NCI-H1436 (cell line): ENCODE measurements around the gene ETS2.
"Not testable (repeated sequence)": the region's sequence is repeated elsewhere in the genome, so short reads cannot be mapped to it uniquely, and the experiment has no call there.

Experiments used
- DNase-seq: peaks from one replicate; lab custom pipeline; 2025; lab: John Stamatoyannopoulos, UW

The ETS2 gene

GRCh38 chr21:38818325-38818723, 12.6 kb downstream of the ETS2 start:
- no peak for DNase-seq

GRCh38 chr21:38819051-38819718, 13.5 kb downstream of the ETS2 start:
- DNase-seq = no peak

DNA sequence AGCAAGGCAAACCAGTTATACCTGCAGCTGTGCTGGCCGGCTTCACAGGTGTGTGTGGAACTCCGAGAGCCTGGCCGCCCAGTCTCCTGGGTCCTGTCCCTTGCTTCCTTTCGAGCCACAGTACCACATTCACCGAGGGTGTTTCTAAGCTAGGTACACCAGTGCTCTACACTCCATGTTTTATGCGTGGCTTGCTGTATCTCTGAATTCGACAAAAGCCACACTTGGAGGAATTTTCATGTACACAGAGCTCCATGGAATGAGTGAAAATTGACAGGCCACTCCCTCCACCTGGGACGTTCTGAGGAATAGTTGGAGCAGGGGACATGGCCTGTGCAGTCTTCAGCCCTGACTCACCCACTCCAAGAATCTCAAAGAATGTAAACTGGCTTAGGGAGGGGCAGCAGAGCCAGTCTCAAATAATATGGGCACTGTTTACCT, 14.0 kb downstream of the ETS2 start:
- no peak for DNase-seq

DNA sequence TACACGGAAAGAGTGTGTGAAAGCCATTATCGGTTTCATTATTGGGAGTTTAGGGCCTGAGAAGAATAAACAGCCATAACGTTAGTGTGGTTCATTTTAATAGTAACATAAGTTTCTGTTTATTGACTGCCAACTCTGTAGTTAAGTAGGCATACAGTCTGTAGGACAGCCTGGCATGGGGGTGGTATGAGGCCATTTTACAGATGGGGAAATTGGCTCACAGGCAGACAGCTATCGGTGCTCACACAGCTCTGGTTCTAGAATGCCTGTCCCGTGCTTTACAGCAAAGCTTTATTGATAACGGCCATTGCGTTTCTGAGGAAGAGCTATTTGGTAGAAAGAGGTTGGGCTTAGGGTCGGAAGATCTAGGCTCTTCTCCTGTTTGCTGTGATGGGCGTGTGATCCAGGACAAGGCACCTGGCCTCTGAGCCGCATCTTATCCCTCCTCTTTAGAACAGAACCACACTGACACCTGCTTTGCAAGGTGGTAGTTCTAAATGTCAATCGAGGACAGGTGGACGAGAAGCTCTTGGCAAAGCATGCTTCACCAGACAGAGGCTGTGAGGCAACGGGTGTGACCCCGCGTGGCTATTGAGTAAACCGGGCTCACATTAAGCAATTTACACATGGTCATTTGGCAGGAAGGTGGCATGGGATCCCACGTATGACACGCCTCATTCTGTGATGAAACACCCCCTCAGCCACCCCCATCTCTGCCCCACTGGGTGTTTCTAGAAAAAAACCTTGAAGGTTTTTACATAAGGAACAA, 14.9 kb downstream of the ETS2 start:
- DNase-seq = no peak

DNA sequence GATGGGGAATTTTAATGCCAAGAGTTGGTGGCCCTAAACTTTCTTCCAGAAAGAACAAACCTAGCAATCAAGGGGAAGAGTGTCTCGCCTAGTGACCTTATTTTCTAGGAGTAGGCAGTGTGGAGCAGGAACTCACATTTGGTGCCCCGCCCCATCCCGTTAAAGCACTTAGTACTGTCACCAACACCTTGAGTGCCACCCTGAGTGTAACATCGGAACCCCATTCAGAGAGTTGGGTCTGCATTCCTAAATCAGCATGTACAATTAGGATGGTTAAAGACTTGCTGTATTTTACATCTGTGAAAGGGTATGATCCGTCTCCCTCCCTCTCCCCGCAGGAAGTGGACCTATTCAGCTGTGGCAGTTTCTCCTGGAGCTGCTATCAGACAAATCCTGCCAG, 15.5 kb downstream of the ETS2 start:
- no peak for DNase-seq

DNA sequence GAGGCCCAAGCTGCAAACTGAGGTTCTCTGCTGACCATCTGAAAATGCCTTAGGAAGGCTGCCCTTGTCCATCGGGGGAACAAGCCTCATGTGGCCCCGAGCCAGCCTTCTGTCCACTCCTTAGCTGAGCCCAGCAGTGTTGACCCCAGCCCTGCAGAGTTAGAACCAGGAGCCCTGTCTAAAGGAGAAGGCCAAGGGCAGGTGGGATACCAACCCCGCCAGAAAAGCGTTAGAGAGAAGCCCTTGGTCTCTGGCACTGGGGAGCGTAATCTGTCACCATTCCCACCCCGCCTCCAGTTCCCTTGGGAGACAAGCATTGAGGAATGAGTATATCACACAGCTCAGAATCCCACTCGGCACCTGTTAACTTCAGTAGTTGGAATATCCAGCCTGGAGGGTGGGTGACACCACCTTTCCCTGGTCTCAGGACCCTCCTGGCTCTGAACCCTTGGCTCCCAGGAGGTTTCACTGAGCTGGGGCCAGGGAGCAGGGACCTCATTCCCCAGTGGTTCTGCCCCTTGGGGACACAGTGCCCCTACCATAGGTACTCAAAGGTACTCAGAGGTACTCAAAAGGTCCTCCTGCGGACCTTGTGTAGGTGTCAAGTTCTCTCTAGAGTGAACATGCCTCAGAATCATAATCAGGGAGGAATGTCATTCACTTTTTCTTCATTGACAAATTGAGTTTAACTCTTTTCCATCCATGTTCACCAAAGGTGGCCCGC, 16.4 kb downstream of the ETS2 start:
- DNase-seq = no peak

DNA sequence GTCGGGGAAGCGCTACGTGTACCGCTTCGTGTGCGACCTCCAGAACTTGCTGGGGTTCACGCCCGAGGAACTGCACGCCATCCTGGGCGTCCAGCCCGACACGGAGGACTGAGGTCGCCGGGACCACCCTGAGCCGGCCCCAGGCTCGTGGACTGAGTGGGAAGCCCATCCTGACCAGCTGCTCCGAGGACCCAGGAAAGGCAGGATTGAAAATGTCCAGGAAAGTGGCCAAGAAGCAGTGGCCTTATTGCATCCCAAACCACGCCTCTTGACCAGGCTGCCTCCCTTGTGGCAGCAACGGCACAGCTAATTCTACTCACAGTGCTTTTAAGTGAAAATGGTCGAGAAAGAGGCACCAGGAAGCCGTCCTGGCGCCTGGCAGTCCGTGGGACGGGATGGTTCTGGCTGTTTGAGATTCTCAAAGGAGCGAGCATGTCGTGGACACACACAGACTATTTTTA, 17.1 kb downstream of the ETS2 start:
- DNase-seq = no peak

DNA sequence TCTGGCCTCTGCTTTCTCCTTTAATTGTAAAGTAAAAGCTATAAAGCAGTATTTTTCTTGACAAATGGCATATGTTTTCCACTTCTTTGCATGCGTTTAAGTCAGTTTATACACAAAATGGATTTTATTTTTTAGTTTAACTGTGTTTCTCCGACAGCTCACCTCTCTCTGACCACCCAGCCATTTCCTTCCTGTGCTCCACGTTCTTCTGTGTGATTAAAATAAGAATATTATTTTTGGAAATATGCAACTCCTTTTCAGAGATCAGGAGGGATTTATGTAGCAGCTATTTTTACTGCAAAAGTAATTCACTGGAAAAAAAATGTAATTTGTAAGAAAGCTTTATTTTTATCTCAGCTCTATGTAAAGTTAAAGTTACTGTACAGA, 18.0 kb downstream of the ETS2 start:
- DNase-seq = no peak

DNA sequence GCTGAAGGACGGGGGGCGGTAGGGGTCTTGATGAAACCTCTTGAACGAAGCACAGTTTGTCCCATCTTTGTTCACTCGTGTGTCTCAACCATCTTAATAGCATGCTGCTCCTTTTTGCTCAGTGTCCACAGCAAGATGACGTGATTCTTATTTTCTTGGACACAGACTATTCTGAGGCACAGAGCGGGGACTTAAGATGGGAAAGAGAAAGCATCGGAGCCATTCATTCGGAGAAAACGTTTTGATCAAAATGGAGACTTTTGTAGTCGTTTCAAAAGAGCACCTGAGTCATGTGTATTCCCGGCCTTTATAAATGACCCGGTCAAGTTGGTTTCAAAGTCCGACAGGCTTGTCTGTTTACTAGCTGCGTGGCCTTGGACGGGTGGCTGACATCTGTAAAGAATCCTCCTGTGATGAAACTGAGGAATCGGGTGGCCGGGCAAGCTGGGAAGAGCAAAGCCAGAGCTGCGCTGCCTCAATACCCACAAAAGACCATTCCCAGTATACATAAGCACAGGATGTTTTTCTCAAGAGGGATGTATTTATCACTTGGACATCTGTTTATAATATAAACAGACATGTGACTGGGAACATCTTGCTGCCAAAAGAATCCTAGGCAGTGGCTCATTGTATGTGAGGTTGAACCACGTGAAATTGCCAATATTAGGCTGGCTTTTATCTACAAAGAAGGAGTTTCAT, 18.5 kb downstream of the ETS2 start:
- no peak for DNase-seq

GRCh38 chr21:38825269-38825668, 19.5 kb downstream of the ETS2 start:
- no peak for DNase-seq

DNA sequence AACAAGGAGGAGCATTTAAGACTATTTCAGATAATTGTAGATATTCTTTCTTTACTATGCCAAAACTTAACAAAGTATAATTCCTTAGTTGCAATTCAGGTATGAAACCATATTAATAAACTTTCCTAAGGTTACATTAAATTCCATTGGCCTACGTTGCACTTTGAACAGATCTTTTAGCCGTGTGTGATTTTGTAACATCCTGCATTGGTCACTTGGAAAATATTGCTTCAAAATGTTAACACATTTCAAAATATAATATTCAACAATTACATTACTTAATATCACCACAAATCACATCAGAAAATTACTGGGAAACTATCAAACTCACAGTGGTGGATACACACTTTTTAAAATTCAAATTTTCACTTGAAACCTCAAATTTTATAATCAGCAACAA, 20.2 kb downstream of the ETS2 start:
- DNase-seq = no peak

GRCh38 chr21:38828111-38828510, 22.4 kb downstream of the ETS2 start:
- not testable (repeated sequence) for DNase-seq

DNA sequence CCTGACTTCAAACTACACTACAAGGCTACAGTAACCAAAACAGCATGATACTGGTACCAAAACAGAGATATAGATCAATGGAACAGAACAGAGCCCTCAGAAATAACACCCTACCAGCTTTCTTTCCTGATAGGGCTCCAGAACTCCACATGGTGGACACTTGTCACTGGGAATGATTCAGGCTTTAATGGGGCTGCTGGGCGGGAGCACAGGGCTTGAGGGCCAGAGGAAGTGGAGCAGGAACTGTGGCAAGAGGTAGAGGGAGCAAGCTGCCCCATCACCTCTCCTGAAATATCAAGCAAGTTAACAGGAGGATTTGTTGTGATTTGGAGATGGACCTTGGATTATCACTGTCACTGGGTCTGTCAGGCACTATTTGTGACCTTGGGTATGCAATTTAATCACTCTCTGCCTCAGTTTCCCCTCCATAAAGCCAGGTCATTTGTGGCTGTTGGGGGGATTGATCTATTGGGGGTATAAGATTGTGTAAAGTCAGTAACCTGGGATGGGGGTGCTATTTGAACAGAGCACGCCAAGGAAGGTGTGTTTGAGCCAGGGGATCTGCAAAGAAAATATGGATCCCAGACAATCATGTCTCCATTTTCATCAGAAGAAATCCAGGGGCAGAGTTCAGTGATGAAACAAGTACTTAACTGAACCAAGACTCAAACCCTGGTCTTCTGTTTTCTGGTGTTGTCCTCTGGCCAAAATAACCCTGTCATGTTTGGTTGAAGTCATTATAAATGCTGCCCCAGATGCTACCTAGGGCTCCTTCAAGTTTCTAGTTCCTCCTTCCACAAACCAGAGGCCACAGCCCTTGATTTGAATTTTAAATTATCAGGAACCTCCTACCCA, 25.2 kb downstream of the ETS2 start:
- no peak for DNase-seq

DNA sequence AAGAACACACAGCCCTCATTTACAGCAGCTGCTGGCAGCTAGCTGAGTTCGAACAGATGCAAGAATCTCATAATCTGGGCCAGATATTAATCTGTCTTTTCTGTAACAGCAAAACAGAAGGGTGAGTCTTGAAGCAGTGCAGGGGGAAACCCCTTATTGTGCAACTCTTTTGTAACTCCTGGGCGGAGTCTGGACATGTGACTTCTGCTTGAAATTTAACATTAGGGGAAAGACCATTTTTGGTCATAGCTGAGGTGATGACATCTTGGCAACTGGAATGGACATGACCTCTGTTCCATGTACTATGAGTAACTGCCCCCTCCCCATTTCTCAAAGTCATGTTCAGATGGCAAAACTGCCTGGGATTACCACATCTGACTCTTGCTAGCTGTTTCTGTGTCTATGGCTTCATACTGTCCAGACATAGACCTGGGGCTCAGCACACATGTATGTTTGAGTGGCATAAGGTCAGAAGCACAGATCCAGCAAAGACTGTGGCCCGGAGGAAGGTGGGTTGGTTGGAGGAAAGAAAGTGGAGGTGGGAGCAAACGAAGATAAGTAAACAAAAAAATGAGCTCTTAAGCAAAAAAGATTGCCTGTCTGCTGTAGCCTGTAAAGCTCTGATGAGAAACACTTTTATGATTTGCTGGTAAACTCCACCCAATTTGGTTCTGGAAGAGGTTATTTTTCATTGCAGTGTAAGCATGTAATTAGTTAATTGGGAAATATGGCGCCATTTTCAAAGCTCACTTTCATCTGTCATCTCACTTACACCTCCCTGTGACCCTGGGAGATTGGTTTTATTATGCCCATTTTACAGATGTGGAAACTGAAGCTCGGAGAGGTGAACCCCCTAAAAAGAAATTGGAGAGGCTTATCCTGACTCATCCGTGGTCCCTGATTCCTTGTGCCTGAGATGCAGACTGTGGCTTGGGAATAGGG, 26.1 kb downstream of the ETS2 start:
- no peak for DNase-seq

- no peak for DNase-seq
Measured at GRCh38 chr21:38832664-38833063, 26.9 kb downstream of the ETS2 start.

DNA sequence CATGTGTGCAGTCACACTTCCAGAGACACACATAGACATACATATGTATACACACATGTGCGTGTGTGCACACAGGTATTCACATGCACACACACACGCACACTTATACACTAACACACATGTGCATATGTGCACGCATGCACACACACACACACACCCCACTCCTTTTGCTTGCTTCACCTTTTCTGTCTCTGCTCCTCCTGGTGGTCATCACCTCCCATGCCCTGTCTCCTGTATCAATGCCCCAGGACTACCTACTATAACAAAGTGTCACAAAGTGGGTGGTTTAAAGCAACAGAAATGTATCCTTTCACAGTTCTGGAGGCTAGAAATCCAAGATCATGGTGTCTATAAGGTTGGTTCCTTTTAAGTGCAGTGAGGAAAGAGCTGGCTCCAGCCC, 27.4 kb downstream of the ETS2 start:
- no peak for DNase-seq

DNA sequence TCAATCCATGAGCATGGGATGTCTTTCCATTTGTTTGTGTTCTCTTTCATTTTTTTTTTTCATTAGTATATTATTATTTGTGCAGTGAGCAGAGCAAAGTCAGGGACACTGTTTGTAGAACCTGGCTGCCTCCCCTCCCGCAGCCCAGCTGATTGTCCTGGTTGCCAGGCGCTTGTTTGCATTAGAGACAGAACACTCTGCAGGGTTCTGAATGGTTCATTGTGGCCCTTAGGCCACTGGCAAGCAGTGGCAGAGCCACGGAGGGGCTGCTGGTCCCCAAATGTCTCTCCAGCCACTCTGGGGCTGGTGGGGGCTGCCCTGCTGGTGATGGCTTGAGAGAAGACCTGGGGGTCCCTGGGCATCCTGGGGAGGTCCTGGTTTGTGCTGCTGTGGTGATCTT, 29.0 kb downstream of the ETS2 start:
- no peak for DNase-seq

GRCh38 chr21:38837806-38838461, 32.2 kb downstream of the ETS2 start:
- no peak for DNase-seq

DNA sequence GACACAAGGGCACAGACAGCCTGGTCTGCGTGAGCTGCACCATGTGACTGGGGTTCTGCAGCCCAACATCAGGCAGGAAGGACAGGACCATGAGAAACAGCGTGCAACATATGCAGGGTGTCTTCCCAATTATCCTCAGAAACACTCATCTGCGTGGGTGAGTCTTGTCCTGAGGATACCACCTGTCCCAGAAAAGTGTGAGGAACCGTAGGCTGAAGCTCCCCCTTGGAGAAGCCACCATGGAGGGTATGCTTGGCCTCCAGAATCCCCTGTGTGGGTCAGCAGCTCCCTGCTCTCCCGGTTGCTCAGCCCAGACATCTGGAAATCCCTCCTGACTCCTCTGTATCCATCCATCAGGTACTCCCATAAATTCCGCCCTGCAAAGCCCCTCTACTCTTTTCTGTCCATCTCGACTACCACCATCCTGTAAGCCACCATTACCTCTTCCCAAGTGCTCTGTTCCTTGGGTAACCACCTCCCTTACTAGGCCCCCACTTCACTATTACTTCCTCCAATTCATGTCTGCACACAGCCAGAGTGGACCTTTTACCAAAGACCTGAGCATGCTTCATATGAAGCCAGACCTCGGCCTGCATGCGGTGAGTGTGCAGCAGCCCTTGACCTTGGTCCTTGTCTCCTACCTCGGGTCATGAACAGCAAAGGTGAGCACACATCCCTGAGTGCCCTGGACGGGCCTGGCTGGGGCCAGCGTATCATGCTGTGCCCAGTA, 33.0 kb downstream of the ETS2 start:
- DNase-seq = no peak
